Measurements from ENCODE around the gene ZC3H4. TPM values are rescaled to one million over a fixed set of nuclear protein-coding genes. Genes with fewer than 3 reads are reported as not detected.
A peak's percentile ranks its signal among the peaks of the same experiment; 100 is the strongest.

Gene ZC3H4
- total RNA-seq, 1 experiment from 2014 or later = 45.1 TPM

- Histone ChIP-seq H3K27me3 (ENCODE audit: insufficient read depth, low read length) (no peaks in the 10 kb centered on the region), H3K4me1 (ENCODE audit: control insufficient read depth in 1 of 2, insufficient read depth in 2 of 2, low read length in 2 of 2) (peaks cover 50 to 68% of the 10 kb centered on the region in 2 experiments), H3K27ac (ENCODE audit: low read depth, low read length) (peak overlapping the region; percentile 66), H3K9me3 (ENCODE audit: control insufficient read depth in 1 of 2, insufficient read depth in 1 of 2, low read depth in 1 of 2, low read length in 2 of 2) (no peaks in the 10 kb centered on the region), H3K4me2 (ENCODE audit: low read length) (peak overlapping the region; percentile 85), H4K20me1 (ENCODE audit: insufficient read depth) (no peaks in the 10 kb centered on the region), H3K79me2 (ENCODE audit: insufficient read depth, low read length) (peaks cover 53% of the 10 kb centered on the region), H3K4me3 (replicated peaks in 1 of 2; ENCODE audit: low read depth in 1 of 2, low read length in 2 of 2) (peak overlapping the region; percentile 12 to 46; a peak in 3 of 4 replicates), H3K9ac (ENCODE audit: low read length) (peak overlapping the region; percentile 61), H3K9me2 (ENCODE audit: insufficient read depth) (no peaks in the 10 kb centered on the region), H2AFZ (ENCODE audit: low read depth, low read length, poor library complexity, severe bottlenecking) (no peak overlapping the region), H3K36me3 (ENCODE audit: control insufficient read depth in 1 of 2, insufficient read depth in 2 of 2, low read length in 2 of 2) (peaks cover 4 to 7% of the 10 kb centered on the region in 2 experiments; a peak in 2 of 4 replicates)
- CTCF ChIA-PET = interaction anchor here (0.7 to 1.5 kb wide), 2 partner anchors 16 to 83 kb away, joined by 3 to 4 read pairs; no protein-coding TSS in a partner anchor
- ATAC-seq (peak; percentile 15), DNase-seq (ENCODE audit: low read depth, low spot score) (no peak)
- POLR2A ChIA-PET = interaction anchor here (2.6 to 4.5 kb wide), 2 partner anchors 18 kb away, joined by 7 to 27 read pairs; partner anchors contain the start of gene ZC3H4
- BruUV-seq (replicated peaks) = no TSS peak
- TF ChIP-seq FOSL1 (IDR thresholded peaks at IDR 0.05; ENCODE audit: low read depth) (no peak), EGR1 (IDR thresholded peaks at IDR 0.05; ENCODE audit: low read depth) (no peak), SP1 (IDR thresholded peaks at IDR 0.05; ENCODE audit: low read depth) (no peak), SRF (IDR thresholded peaks at IDR 0.05; ENCODE audit: low read depth) (no peak), CEBPB (IDR thresholded peaks at IDR 0.05; ENCODE audit: low read depth) (no peak), EZH2phosphoT487 (IDR thresholded peaks at IDR 0.05; ENCODE audit: borderline replicate concordance) (no peak), ELF1 (IDR thresholded peaks at IDR 0.05; ENCODE audit: borderline replicate concordance, low read depth) (no peak), ZNF274 (IDR thresholded peaks at IDR 0.05; ENCODE audit: low read depth, low read length) (no peak), POLR2AphosphoS5 (IDR thresholded peaks at IDR 0.05; ENCODE audit: low read depth, low read length) (no peak), ZFX (IDR thresholded peaks at IDR 0.05) (no peak), REST (IDR thresholded peaks at IDR 0.05; ENCODE audit: low read depth) (no peak), YY1 (IDR thresholded peaks at IDR 0.05; ENCODE audit: extremely low read depth, insufficient replicate concordance, low read depth, low read length) (no peak), EZH2 (IDR thresholded peaks at IDR 0.05) (no peak)
- RAD21 ChIA-PET (ENCODE audit: low non-redundant PET in 1 of 2, low total read pairs in 2 of 2, uncharacterized antibody in 2 of 2, unreplicated experiment in 2 of 2) = no interaction called here
- intact Hi-C loops (cut with micrococcal nuclease) = loop anchor here (1.0 kb wide), 1 partner anchor 17 kb away; no protein-coding TSS in a partner anchor
These were observed 18.0 kb downstream of the ZC3H4 start for GRCh38 chr19:47095476-47096099.
